ENCODE data around the gene ACP4.
A peak's percentile ranks its signal among the peaks of the same experiment; 100 is the strongest.

ACP4 gene

DNA sequence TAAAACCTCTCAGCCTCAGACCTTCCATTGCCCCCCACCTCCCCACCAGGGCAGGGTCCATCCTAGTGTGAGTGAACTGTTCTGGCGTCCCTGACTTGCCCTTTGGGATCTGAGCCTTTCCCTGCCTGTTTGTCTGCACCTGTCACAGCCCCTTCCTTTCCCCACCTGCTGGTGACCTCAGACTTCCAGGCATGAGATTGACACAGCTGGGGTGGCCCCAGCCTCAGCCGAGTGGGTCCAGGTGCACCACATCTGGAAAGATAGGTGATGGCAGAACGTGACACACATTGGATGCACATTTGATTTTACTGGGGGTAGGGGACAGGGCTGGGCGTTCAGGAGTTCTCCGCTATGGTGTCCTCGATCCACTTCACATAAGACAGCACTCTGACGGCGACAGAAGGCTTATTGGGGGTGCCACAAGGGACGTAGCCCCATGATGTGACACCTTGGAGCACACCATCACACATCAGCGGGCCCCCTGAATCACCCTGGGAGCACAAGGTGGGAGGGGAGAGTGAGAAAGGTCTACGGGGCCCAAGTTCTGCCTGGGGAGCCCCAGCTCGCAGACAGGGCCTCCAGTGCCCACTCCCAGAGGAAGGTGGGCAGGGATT lies 28.8 kb downstream of the ACP4 start:
- H3K9ac ChIP-seq (ENCODE audit: low read depth, low read length): no peak overlapping the region
- peaks cover 18% of the 10 kb centered on the region; the same call in 1 of the 2 replicates for H3K4me1 ChIP-seq (ENCODE audit: insufficient read depth, low read length)
- H3K9me3 ChIP-seq (ENCODE audit: control insufficient read depth, insufficient read depth, low read length): no peaks in the 10 kb centered on the region; the same call in 1 of the 2 replicates
- no peaks in the 10 kb centered on the region; the same call in 1 of the 2 replicates for H3K36me3 ChIP-seq (ENCODE audit: insufficient read depth, low read length)

DNA sequence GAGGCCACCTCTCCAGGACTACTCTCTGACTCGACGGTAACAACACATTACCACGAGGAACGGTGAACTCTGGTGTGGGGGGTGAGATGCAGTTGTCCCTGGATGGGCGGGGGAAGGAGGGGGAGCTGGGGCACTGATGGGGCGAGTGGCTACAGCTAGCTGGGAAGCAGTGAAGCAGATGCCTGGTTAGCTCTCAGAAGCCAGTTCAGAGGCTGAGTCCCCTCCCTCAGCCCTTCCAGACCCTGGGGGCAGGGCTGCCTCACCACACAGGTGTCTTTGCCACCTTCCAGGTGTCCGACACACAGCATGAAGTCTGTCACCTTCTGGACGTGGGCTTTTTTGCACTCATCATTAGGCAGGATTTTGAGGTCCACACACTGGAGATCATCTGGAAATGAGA lies 29.4 kb downstream of the ACP4 start:
- H3K4me1 ChIP-seq (ENCODE audit: insufficient read depth, low read length): peaks cover 18% of the 10 kb centered on the region; the same call in 1 of the 2 replicates

GRCh38 chr19:50820086-50820485 lies 29.9 kb downstream of the ACP4 start:
- Histone ChIP-seq H3K9me3 (ENCODE audit: control insufficient read depth, insufficient read depth, low read length) (no peaks in the 10 kb centered on the region; the same call in 1 of the 2 replicates), H3K36me3 (ENCODE audit: insufficient read depth, low read length) (no peaks in the 10 kb centered on the region; the same call in 1 of the 2 replicates), H3K4me1 (ENCODE audit: insufficient read depth, low read length) (peaks cover 18% of the 10 kb centered on the region; the same call in 1 of the 2 replicates), H3K9ac (ENCODE audit: low read depth, low read length) (peak overlapping the region; percentile 28; the same call in 1 of the 2 replicates)

More for the DNA sequence above, 29.4 kb downstream of the ACP4 start:
- Histone ChIP-seq H3K36me3 (ENCODE audit: insufficient read depth, low read length) (no peaks in the 10 kb centered on the region; the same call in 1 of the 2 replicates), H3K9ac (ENCODE audit: low read depth, low read length) (peak overlapping the region; percentile 28; the same call in 1 of the 2 replicates), H3K9me3 (ENCODE audit: control insufficient read depth, insufficient read depth, low read length) (no peaks in the 10 kb centered on the region; the same call in 1 of the 2 replicates)

- H3K9ac ChIP-seq (ENCODE audit: low read depth, low read length): peak overlapping the region; percentile 20; the same call in 1 of the 2 replicates
- H3K9me3 ChIP-seq (ENCODE audit: control insufficient read depth, insufficient read depth, low read length): no peaks in the 10 kb centered on the region
- peaks cover 18% of the 10 kb centered on the region; the same call in 1 of the 2 replicates for H3K4me1 ChIP-seq (ENCODE audit: insufficient read depth, low read length)
- H3K36me3 ChIP-seq (ENCODE audit: insufficient read depth, low read length): no peaks in the 10 kb centered on the region
Observed at GRCh38 chr19:50820549-50821247, 30.5 kb downstream of the ACP4 start.

DNA sequence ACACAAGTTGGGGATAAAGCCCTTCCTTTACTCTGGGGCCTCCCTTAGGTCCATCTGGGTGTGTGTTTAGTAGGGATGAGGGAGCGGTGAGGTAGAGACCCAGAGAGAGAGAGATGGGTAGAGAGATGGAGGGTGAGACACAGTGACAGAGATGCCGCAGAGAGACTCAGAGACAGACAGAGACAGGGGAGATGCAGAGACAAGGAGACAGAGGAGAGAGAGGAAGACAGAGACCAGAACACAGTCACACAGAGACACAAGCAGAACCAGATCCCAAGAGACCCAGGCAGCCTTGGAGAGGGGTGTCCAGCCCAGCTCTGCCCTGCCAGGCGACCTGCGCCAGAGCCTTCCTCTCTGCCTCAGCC lies 31.0 kb downstream of the ACP4 start:
- Histone ChIP-seq H3K9me3 (ENCODE audit: control insufficient read depth, insufficient read depth, low read length) (no peaks in the 10 kb centered on the region), H3K9ac (ENCODE audit: low read depth, low read length) (peak overlapping the region; percentile 20; the same call in 1 of the 2 replicates), H3K36me3 (ENCODE audit: insufficient read depth, low read length) (no peaks in the 10 kb centered on the region), H3K4me1 (ENCODE audit: insufficient read depth, low read length) (peaks cover 18% of the 10 kb centered on the region; the same call in 1 of the 2 replicates)

DNA sequence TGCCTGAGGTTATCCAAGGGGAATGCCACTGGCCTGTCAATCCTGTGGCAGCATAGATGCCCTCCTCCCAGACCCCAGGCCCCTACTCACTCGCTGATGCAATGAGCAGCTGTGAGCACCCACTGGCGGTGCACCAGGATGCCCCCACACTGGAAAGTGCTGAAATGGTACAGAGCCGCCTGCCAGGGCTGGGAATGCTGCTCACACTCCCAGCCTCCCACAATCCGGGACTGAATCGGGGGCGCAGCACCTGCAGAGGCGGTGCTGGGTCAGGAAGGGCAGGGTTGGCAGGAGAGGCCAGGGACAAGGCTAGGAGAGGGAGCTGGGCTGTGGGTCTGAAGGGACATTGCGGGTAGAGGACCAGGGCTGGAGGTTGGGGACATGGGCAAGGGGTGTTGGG lies 31.4 kb downstream of the ACP4 start:
- no peaks in the 10 kb centered on the region for H3K36me3 ChIP-seq (ENCODE audit: insufficient read depth, low read length)

DNA sequence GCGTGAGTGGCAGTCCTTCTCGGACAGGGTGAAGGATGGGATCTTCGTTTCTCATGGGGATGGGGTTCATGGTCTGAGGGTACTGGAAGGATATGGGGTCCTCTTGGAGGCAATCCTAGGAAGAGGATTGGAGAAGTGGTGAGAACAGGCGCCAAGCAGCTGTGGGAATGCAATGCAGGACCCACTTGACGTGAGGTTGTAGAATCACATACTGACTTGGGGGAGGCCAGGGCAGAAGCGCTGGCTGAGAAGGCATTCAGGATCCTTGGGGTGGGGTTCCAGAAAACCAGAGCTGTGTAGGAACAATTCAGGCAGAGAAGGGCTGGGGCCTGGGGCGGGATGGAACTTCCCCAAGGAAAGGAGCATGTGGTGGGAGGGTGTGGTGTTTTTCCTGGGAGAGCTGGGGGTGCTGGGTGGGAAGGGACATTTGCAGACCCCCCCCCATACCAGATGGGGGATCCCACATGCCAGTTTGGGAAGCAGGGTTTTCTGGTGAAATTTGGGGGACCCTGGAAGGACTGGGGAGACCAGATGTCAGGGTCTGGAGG lies 32.5 kb downstream of the ACP4 start:
- no peak overlapping the region for H3K9ac ChIP-seq (ENCODE audit: low read depth, low read length)
- H3K9me3 ChIP-seq (ENCODE audit: control insufficient read depth, insufficient read depth, low read length): no peaks in the 10 kb centered on the region
- no peaks in the 10 kb centered on the region for H3K36me3 ChIP-seq (ENCODE audit: insufficient read depth, low read length)
- H3K4me1 ChIP-seq (ENCODE audit: insufficient read depth, low read length): peaks cover 18% of the 10 kb centered on the region; the same call in 1 of the 2 replicates

More for the DNA sequence above, 31.4 kb downstream of the ACP4 start:
- Histone ChIP-seq H3K9ac (ENCODE audit: low read depth, low read length) (no peak overlapping the region), H3K9me3 (ENCODE audit: control insufficient read depth, insufficient read depth, low read length) (no peaks in the 10 kb centered on the region), H3K4me1 (ENCODE audit: insufficient read depth, low read length) (peaks cover 18% of the 10 kb centered on the region; the same call in 1 of the 2 replicates)

- no peaks in the 10 kb centered on the region for H3K36me3 ChIP-seq (ENCODE audit: insufficient read depth, low read length)
- no peak within 1 kb of the TSS for H3K9ac ChIP-seq (ENCODE audit: low read depth, low read length)
- peaks cover 18% of the 10 kb centered on the region; the same call in 1 of the 2 replicates for H3K4me1 ChIP-seq (ENCODE audit: insufficient read depth, low read length)
- no peaks in the 10 kb centered on the region for H3K9me3 ChIP-seq (ENCODE audit: control insufficient read depth, insufficient read depth, low read length)
Observed at GRCh38 chr19:50823389-50824042, 33.3 kb downstream of the ACP4 start, which contains the start of gene KLK1. KLK1 (minus strand) TSS chr19:50823787; CDS start chr19:50823748, 39 bp downstream.

DNA sequence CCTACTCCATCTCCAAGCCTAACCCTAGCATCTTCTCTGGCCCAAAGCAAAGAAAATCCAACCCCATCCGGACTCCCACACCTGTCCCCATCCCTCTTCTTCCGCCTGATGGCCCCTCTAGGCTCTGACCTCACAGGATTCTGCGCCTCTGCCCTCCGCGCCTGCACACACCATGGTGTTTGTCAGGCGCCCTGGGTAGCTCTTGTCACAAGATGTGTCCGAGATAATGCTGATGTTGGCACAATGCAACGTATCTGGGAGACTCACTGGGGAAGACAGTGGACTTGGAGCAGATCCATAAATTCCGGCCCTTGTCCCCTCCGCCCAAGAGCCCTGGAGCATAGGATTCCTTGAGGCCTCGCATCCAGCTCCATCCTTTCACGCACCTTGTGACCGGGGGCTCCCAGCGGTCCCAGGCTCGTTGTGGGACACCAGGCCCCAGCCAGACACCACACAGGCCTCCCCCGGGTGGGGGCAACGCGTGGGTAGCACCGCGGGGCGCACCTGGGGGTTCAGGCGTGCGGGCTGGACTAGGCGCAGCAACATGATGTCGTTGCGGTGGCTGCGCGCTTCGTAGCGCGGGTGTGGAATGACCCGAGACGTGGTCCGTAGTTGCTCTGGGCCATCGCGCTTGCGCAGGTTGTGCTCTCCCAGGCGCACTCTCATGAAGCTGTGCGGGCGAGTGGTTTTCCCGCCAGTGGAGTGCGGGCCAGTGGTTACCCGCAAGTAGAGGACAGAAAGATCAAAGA lies 36.5 kb downstream of the ACP4 start:
- Histone ChIP-seq H3K36me3 (ENCODE audit: insufficient read depth, low read length) (no peaks in the 10 kb centered on the region), H3K9ac (ENCODE audit: low read depth, low read length) (no peak overlapping the region), H3K4me1 (ENCODE audit: insufficient read depth, low read length) (peaks cover 3% of the 10 kb centered on the region; the same call in 1 of the 2 replicates), H3K9me3 (ENCODE audit: control insufficient read depth, insufficient read depth, low read length) (no peaks in the 10 kb centered on the region)

- Histone ChIP-seq H3K9ac (ENCODE audit: low read depth, low read length) (no peak overlapping the region), H3K36me3 (ENCODE audit: insufficient read depth, low read length) (no peaks in the 10 kb centered on the region), H3K9me3 (ENCODE audit: control insufficient read depth, insufficient read depth, low read length) (no peaks in the 10 kb centered on the region), H3K4me1 (ENCODE audit: insufficient read depth, low read length) (no peaks in the 10 kb centered on the region)
Observed at GRCh38 chr19:50827476-50827875, 37.3 kb downstream of the ACP4 start.

- Histone ChIP-seq H3K4me1 (ENCODE audit: insufficient read depth, low read length) (no peaks in the 10 kb centered on the region), H3K36me3 (ENCODE audit: insufficient read depth, low read length) (no peaks in the 10 kb centered on the region), H3K9ac (ENCODE audit: low read depth, low read length) (no peak overlapping the region), H3K9me3 (ENCODE audit: control insufficient read depth, insufficient read depth, low read length) (no peaks in the 10 kb centered on the region)
Observed at GRCh38 chr19:50829801-50830200, 39.6 kb downstream of the ACP4 start.

DNA sequence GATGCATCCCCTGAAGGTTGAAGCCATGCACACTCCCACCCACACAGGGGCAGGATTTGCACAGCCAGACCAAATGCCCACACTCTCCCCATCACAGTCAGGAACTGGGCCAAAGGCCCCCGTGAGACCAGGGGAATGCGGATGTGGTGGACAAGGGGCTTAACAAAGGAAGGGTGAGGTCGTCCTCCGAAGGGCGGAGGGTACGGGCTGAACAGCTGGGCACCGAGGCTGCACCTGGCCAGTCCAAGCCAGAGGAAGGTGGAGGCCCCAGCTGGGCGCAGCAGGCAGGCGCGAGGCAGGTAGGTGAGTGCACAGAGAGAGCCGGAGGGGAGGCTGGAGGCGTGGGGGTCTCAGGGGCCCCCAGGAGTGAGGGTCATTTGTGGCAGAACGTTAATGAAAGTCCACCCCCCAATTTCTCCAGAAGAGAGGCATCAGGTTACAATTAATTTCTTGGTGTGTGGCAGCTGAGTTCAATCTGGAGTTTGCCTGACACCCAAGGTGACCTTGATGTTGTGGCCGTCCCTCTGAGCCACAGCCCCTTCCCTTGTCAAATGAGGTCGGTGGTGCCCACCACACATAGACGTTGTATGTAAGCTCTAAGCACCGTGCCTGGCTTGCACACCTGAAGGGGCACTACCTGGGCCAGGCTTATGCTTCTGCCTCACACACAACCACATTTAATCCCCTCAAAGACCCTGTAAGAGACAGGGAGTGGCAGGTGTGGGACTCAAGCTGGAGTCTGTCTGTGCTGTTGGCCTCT lies 40.2 kb downstream of the ACP4 start:
- Histone ChIP-seq H3K4me1 (ENCODE audit: insufficient read depth, low read length) (no peaks in the 10 kb centered on the region), H3K9ac (ENCODE audit: low read depth, low read length) (no peak overlapping the region), H3K36me3 (ENCODE audit: insufficient read depth, low read length) (no peaks in the 10 kb centered on the region), H3K9me3 (ENCODE audit: control insufficient read depth, insufficient read depth, low read length) (no peaks in the 10 kb centered on the region)

- H3K9ac ChIP-seq (ENCODE audit: low read depth, low read length): no peak overlapping the region
- H3K36me3 ChIP-seq (ENCODE audit: insufficient read depth, low read length): no peaks in the 10 kb centered on the region
- H3K4me1 ChIP-seq (ENCODE audit: insufficient read depth, low read length): no peaks in the 10 kb centered on the region
- no peaks in the 10 kb centered on the region for H3K9me3 ChIP-seq (ENCODE audit: control insufficient read depth, insufficient read depth, low read length)
Observed at GRCh38 chr19:50831026-50831396, 40.8 kb downstream of the ACP4 start.
